ENCODE data around the gene C19orf85.

- no peak for TF ChIP-seq CTCF (IDR thresholded peaks at IDR 0.05)
- TF ChIP-seq POLR2A (IDR thresholded peaks at IDR 0.05): no peak
Observed at GRCh38 chr19:55504981-55505380, 40.4 kb upstream of the C19orf85 start.

Data from adrenal gland (tissue), 5 donors.